NCI-H524 (cell line): Measurements from ENCODE around the gene SELENOW.

Experiments used
- DNase-seq, 2 experiments: peaks; one replicate each; lab custom pipeline; 2025; lab: John Stamatoyannopoulos, UW

SELENOW gene

DNA sequence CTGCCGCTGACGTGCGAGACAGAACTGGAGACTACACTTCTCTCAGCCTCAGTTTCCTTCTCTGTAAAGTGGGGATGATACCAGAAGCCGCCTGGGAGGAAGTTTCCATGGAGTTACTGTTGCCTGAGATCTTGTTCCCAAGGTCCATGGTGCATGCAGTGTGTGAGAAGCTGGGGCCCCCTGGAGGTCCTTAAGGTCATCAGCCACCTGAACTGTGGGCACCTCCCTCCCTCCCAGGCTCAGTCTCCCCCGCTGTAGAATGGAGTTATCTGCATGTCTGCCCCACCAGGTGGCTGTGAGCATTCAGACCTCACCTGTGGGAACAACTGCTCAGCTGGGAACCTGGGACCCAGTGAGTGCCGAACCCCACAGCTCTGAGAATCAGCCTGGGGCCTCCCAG, 45.9 kb downstream of the SELENOW start:
- no peak for DNase-seq

DNA sequence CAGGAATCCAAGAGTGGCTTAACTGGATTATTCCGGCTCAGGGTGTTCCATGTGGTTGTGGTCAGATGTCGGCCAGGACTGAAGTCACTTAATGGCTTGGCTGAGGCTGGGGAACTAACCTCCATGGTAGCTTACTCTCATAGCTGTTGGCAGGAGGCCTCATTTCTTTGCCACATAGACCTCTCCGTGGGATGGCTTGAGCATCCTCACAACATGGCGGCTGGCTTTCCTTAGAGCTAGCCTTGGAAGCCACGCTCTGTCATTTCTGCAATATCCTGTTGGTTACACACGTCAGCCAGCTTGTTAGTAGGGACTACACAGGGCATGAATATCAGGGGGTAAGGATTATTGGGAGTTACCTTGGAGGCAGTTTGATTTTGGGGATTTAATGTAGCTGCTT, 48.3 kb downstream of the SELENOW start:
- DNase-seq = no peak

DNA sequence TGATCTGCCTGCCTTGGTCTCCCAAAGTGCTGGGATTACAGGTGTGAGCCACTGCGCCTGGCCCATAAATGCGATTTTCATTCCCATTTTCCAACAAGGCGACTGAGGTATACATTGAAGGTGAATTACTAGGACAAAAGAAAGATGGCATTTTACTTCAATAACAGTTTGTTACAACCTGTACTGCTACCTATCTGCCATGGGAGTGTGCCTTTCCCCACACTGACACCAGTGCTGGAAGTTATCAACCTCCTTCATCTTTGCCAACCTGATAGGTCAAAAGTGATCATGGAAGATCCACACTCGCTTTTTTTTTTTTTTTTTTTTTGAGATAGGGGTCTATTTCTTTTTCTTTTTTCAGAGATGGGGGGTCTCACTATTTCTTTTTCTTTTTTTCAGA, 54.2 kb downstream of the SELENOW start:
- DNase-seq = peak; percentile 13 to 28
